GM23338 (cell line): ENCODE data around the gene TIMM10B. TPM values are rescaled to one million over a fixed set of nuclear protein-coding genes. Genes with fewer than 3 reads are reported as not detected.

ENCODE experiments used
- ATAC-seq: fragments of 200-7000 bp; cut with Tn5 transposase; 3 replicates; pipeline ENCODE4 v1.9.1; 2020
- DNase-seq: peaks from one replicate; pipeline ENCODE4 v3.0.0-alpha.2; 2015; ENCODE audit warnings: low spot score
- H2AFZ ChIP-seq: fragments of 200-600 bp; sonication (generic); 2 replicates; pipeline ENCODE4 v1.8.0; 2016; ENCODE audit warnings: antibody characterized with exemption, mild to moderate bottlenecking, moderate library complexity
- H3F3A ChIP-seq: fragments of 200-600 bp; sonication (generic); replicated peaks from 2 replicates; pipeline ENCODE4 v1.8.0; 2017; ENCODE audit warnings: antibody characterized with exemption, mixed run types, low read depth
- H3K27ac ChIP-seq: fragments of 200-600 bp; sonication (generic); 2 replicates; pipeline ENCODE4 v1.6.1; 2016; ENCODE audit warnings: low read depth
- H3K27me3 ChIP-seq: fragments of 200-600 bp; sonication (generic); 2 replicates; pipeline ENCODE4 v1.8.0; 2016; ENCODE audit warnings: mild to moderate bottlenecking, mixed run types, moderate library complexity; ENCODE audit not compliant: insufficient read depth
- H3K36me3 ChIP-seq: fragments of 200-600 bp; sonication (generic); 2 replicates; pipeline ENCODE4 v1.8.0; 2016; ENCODE audit warnings: mild to moderate bottlenecking; ENCODE audit not compliant: insufficient read depth
- H3K4me1 ChIP-seq: fragments of 200-600 bp; sonication (generic); 2 replicates; pipeline ENCODE4 v1.8.0; 2016; ENCODE audit warnings: mild to moderate bottlenecking, moderate library complexity; ENCODE audit not compliant: insufficient read depth
- H3K4me2 ChIP-seq: fragments of 200-600 bp; sonication (generic); 2 replicates; pipeline ENCODE4 v1.7.1; 2017; ENCODE audit warnings: mixed run types
- H3K4me3 ChIP-seq: fragments of 200-600 bp; sonication (generic); 2 replicates; pipeline ENCODE4 v1.6.1; 2016; ENCODE audit warnings: mixed run types
- H3K79me2 ChIP-seq: fragments of 200-600 bp; sonication (generic); replicated peaks from 2 replicates; pipeline ENCODE4 v1.8.0; 2017; ENCODE audit warnings: mild to moderate bottlenecking; ENCODE audit not compliant: insufficient read depth
- H3K9me2 ChIP-seq: fragments of 200-600 bp; sonication (generic); 2 replicates; pipeline ENCODE4 v1.8.0; 2017; ENCODE audit not compliant: insufficient read depth
- H4K20me1 ChIP-seq: fragments of 200-600 bp; sonication (generic); replicated peaks from 2 replicates; pipeline ENCODE4 v1.8.0; 2017; ENCODE audit warnings: mild to moderate bottlenecking; ENCODE audit not compliant: insufficient read depth
- H3K27ac Mint-ChIP-seq: 2 replicates; pipeline ENCODE4 v1.8.0; 2020; ENCODE audit warnings: inconsistent platforms, mild to moderate bottlenecking, moderate library complexity, mixed read lengths
- H3K27me3 Mint-ChIP-seq: 3 replicates; pipeline ENCODE4 v1.8.0; 2022; ENCODE audit warnings: low read depth, mild to moderate bottlenecking, moderate library complexity, mixed read lengths, inconsistent platforms; ENCODE audit not compliant: insufficient read depth, poor library complexity
- H3K36me3 Mint-ChIP-seq: 3 replicates; pipeline ENCODE4 v1.8.0; 2021; ENCODE audit warnings: low read depth, mild to moderate bottlenecking, inconsistent platforms, moderate library complexity, mixed read lengths
- H3K4me1 Mint-ChIP-seq: 3 replicates; pipeline ENCODE4 v1.8.0; 2020; ENCODE audit warnings: mild to moderate bottlenecking, inconsistent platforms, mixed read lengths
- H3K4me3 Mint-ChIP-seq: 3 replicates; pipeline ENCODE4 v1.8.0; 2021; ENCODE audit warnings: moderate library complexity, mild to moderate bottlenecking, inconsistent platforms, mixed read lengths
- H3K9me3 Mint-ChIP-seq: 3 replicates; pipeline ENCODE4 v1.8.0; 2020; ENCODE audit warnings: moderate library complexity, mild to moderate bottlenecking, inconsistent platforms, mixed read lengths
- EZH2 ChIP-seq: fragments of 200-600 bp; sonication (generic); IDR thresholded peaks from one replicate; pipeline ENCODE4 v1.8.0; 2017; ENCODE audit warnings: antibody characterized with exemption, mild to moderate bottlenecking, low read depth; ENCODE audit not compliant: unreplicated experiment
- EZH2phosphoT487 ChIP-seq: fragments of 200-600 bp; sonication (generic); IDR thresholded peaks from one replicate; pipeline ENCODE4 v1.8.1; 2018; ENCODE audit warnings: antibody characterized with exemption; ENCODE audit not compliant: unreplicated experiment
- JUNB ChIP-seq: IDR thresholded peaks from one replicate; pipeline ENCODE4 v1.6.1; 2016; ENCODE audit warnings: antibody characterized with exemption; ENCODE audit not compliant: unreplicated experiment
- NANOG ChIP-seq: IDR thresholded peaks from 2 replicates; pipeline ENCODE4 v1.6.1; 2016; ENCODE audit warnings: antibody characterized with exemption, borderline replicate concordance
- POLR2AphosphoS5 ChIP-seq: IDR thresholded peaks from 2 replicates; pipeline ENCODE4 v1.6.1; 2016; ENCODE audit warnings: antibody characterized with exemption, low read depth
- STAT1 ChIP-seq: IDR thresholded peaks from one replicate; pipeline ENCODE4 v1.6.1; 2016; ENCODE audit warnings: antibody characterized with exemption; ENCODE audit not compliant: unreplicated experiment
- ZNF114 ChIP-seq: fragments of 250-450 bp; sonication (Bioruptor Pico); IDR thresholded peaks from 2 replicates; pipeline ENCODE4 v1.5.0; 2020; ENCODE audit warnings: mild to moderate bottlenecking, moderate library complexity
- ZNF331 ChIP-seq: fragments of 250-450 bp; sonication (Bioruptor Pico); IDR thresholded peaks from 2 replicates; pipeline ENCODE4 v1.5.0; 2020; ENCODE audit warnings: low read depth, mild to moderate bottlenecking, moderate library complexity
- polyA plus RNA-seq: library from polyadenylated mRNA; unstranded; fragments of >200 nt; fragmentation: Nextera tagmentation; extraction: Ambion mirVana; gene quantifications from 2 replicates; pipeline ENCODE4 v1.2.1, GENCODE V29; 2016
- total RNA-seq: library from RNA; depleted of rRNA; stranded (reverse); fragments of >200 nt; shearing (Covaris generic); gene quantifications from 2 replicates; pipeline ENCODE4 v1.2.3, GENCODE V29; 2014
- TF ChIP-seq, protein P1 (sequence below), 2 experiments: fragments of 200-600 bp in 1 of 2; sonication (generic) in 1 of 2; conservative IDR thresholded peaks; 2 replicates each; pipeline versions ENCODE4 v1.5.1 to v1.6.1; 2016 to 2017; ENCODE audit warnings: antibody characterized with exemption in 2 of 2, low read depth in 2 of 2, mild to moderate bottlenecking in 2 of 2, moderate library complexity in 1 of 2
- TF ChIP-seq, protein P2 (sequence below): IDR thresholded peaks from one replicate; pipeline ENCODE4 v1.6.1; 2018; ENCODE audit warnings: antibody characterized with exemption; ENCODE audit not compliant: unreplicated experiment
- TF ChIP-seq, protein P3 (sequence below): fragments of 250-450 bp; sonication (Bioruptor Pico); IDR thresholded peaks from 2 replicates; pipeline ENCODE4 v1.5.0; 2020; ENCODE audit warnings: mild to moderate bottlenecking, moderate library complexity
- TF ChIP-seq, protein P4 (sequence below): IDR thresholded peaks from 2 replicates; pipeline ENCODE4 v1.6.1; 2016; ENCODE audit warnings: antibody characterized with exemption

The TIMM10B gene
- total and polyA plus RNA-seq, 2 experiments from 2014 or later = 30.8 to 54.2 TPM

DNA sequence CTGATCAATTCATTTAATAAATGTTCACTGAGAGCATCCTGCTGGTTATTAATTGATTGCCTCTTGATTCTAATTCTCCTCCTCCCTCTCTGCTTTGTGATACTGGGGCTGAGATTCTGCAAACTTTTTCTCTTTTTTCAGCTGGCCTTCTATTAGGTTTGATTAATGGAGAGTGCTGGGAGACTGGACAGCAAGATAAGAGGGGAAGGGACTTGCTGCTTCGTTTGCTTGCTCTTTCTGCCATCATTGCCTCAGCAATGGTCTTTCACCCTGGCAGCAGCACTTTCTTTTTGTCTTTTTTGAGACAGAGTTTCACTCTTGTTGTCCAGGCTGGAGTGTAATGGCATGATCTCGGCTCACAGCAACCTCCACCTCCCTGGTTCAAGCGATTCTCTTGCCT, 22.9 kb downstream of the TIMM10B start:
- Histone ChIP-seq H3K27me3 (no peaks in the 10 kb centered on the region), H3K36me3 (no peaks in the 10 kb centered on the region; the same call in 1 of the 2 replicates), H3K4me1 (no peaks in the 10 kb centered on the region), H2AFZ (no peak overlapping the region), H3K9me2 (no peaks in the 10 kb centered on the region), H3K79me2 (no peaks in the 10 kb centered on the region), H4K20me1 (no peaks in the 10 kb centered on the region), H3K27ac (no peak overlapping the region), H3K4me3 (no peak overlapping the region), H3K4me2 (no peak overlapping the region), H3F3A (no peaks in the 10 kb centered on the region)
- H3K27ac Mint-ChIP-seq = no peak overlapping the region
- TF ChIP-seq NANOG = no peak
- TF ChIP-seq ZNF331 = no peak
- TF ChIP-seq, protein P1, sequence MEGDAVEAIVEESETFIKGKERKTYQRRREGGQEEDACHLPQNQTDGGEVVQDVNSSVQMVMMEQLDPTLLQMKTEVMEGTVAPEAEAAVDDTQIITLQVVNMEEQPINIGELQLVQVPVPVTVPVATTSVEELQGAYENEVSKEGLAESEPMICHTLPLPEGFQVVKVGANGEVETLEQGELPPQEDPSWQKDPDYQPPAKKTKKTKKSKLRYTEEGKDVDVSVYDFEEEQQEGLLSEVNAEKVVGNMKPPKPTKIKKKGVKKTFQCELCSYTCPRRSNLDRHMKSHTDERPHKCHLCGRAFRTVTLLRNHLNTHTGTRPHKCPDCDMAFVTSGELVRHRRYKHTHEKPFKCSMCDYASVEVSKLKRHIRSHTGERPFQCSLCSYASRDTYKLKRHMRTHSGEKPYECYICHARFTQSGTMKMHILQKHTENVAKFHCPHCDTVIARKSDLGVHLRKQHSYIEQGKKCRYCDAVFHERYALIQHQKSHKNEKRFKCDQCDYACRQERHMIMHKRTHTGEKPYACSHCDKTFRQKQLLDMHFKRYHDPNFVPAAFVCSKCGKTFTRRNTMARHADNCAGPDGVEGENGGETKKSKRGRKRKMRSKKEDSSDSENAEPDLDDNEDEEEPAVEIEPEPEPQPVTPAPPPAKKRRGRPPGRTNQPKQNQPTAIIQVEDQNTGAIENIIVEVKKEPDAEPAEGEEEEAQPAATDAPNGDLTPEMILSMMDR (conservative IDR thresholded peaks at IDR 0.05; ENCODE audit: low read depth in 2 of 2) = no peak
- TF ChIP-seq, protein P2, sequence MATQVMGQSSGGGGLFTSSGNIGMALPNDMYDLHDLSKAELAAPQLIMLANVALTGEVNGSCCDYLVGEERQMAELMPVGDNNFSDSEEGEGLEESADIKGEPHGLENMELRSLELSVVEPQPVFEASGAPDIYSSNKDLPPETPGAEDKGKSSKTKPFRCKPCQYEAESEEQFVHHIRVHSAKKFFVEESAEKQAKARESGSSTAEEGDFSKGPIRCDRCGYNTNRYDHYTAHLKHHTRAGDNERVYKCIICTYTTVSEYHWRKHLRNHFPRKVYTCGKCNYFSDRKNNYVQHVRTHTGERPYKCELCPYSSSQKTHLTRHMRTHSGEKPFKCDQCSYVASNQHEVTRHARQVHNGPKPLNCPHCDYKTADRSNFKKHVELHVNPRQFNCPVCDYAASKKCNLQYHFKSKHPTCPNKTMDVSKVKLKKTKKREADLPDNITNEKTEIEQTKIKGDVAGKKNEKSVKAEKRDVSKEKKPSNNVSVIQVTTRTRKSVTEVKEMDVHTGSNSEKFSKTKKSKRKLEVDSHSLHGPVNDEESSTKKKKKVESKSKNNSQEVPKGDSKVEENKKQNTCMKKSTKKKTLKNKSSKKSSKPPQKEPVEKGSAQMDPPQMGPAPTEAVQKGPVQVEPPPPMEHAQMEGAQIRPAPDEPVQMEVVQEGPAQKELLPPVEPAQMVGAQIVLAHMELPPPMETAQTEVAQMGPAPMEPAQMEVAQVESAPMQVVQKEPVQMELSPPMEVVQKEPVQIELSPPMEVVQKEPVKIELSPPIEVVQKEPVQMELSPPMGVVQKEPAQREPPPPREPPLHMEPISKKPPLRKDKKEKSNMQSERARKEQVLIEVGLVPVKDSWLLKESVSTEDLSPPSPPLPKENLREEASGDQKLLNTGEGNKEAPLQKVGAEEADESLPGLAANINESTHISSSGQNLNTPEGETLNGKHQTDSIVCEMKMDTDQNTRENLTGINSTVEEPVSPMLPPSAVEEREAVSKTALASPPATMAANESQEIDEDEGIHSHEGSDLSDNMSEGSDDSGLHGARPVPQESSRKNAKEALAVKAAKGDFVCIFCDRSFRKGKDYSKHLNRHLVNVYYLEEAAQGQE = no peak
- TF ChIP-seq EZH2phosphoT487 = no peak
- TF ChIP-seq JUNB = no peak
- no peak for TF ChIP-seq STAT1
- no peak for TF ChIP-seq EZH2
- TF ChIP-seq, protein P3, sequence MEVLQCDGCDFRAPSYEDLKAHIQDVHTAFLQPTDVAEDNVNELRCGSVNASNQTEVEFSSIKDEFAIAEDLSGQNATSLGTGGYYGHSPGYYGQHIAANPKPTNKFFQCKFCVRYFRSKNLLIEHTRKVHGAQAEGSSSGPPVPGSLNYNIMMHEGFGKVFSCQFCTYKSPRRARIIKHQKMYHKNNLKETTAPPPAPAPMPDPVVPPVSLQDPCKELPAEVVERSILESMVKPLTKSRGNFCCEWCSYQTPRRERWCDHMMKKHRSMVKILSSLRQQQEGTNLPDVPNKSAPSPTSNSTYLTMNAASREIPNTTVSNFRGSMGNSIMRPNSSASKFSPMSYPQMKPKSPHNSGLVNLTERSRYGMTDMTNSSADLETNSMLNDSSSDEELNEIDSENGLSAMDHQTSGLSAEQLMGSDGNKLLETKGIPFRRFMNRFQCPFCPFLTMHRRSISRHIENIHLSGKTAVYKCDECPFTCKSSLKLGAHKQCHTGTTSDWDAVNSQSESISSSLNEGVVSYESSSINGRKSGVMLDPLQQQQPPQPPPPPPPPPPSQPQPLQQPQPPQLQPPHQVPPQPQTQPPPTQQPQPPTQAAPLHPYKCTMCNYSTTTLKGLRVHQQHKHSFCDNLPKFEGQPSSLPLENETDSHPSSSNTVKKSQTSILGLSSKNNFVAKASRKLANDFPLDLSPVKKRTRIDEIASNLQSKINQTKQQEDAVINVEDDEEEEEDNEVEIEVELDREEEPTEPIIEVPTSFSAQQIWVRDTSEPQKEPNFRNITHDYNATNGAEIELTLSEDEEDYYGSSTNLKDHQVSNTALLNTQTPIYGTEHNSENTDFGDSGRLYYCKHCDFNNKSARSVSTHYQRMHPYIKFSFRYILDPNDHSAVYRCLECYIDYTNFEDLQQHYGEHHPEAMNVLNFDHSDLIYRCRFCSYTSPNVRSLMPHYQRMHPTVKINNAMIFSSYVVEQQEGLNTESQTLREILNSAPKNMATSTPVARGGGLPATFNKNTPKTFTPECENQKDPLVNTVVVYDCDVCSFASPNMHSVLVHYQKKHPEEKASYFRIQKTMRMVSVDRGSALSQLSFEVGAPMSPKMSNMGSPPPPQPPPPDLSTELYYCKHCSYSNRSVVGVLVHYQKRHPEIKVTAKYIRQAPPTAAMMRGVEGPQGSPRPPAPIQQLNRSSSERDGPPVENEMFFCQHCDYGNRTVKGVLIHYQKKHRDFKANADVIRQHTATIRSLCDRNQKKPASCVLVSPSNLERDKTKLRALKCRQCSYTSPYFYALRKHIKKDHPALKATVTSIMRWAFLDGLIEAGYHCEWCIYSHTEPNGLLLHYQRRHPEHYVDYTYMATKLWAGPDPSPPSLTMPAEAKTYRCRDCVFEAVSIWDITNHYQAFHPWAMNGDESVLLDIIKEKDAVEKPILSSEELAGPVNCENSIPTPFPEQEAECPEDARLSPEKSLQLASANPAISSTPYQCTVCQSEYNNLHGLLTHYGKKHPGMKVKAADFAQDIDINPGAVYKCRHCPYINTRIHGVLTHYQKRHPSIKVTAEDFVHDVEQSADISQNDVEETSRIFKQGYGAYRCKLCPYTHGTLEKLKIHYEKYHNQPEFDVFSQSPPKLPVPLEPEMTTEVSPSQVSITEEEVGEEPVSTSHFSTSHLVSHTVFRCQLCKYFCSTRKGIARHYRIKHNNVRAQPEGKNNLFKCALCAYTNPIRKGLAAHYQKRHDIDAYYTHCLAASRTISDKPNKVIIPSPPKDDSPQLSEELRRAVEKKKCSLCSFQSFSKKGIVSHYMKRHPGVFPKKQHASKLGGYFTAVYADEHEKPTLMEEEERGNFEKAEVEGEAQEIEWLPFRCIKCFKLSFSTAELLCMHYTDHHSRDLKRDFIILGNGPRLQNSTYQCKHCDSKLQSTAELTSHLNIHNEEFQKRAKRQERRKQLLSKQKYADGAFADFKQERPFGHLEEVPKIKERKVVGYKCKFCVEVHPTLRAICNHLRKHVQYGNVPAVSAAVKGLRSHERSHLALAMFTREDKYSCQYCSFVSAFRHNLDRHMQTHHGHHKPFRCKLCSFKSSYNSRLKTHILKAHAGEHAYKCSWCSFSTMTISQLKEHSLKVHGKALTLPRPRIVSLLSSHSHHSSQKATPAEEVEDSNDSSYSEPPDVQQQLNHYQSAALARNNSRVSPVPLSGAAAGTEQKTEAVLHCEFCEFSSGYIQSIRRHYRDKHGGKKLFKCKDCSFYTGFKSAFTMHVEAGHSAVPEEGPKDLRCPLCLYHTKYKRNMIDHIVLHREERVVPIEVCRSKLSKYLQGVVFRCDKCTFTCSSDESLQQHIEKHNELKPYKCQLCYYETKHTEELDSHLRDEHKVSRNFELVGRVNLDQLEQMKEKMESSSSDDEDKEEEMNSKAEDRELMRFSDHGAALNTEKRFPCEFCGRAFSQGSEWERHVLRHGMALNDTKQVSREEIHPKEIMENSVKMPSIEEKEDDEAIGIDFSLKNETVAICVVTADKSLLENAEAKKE (CRISPR knock-in tag) = no peak
- no peak for TF ChIP-seq POLR2AphosphoS5
- TF ChIP-seq ZNF114 (CRISPR knock-in tag) = no peak
- TF ChIP-seq, protein P4, sequence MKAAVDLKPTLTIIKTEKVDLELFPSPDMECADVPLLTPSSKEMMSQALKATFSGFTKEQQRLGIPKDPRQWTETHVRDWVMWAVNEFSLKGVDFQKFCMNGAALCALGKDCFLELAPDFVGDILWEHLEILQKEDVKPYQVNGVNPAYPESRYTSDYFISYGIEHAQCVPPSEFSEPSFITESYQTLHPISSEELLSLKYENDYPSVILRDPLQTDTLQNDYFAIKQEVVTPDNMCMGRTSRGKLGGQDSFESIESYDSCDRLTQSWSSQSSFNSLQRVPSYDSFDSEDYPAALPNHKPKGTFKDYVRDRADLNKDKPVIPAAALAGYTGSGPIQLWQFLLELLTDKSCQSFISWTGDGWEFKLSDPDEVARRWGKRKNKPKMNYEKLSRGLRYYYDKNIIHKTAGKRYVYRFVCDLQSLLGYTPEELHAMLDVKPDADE = no peak
- ATAC-seq = no peak
- peaks cover 2% of the 10 kb centered on the region for H3K27me3 Mint-ChIP-seq
- no peaks in the 10 kb centered on the region for H3K9me3 Mint-ChIP-seq
- DNase-seq = no peak
- H3K4me1 Mint-ChIP-seq = no peaks in the 10 kb centered on the region; the same call in 2 of the 3 replicates
- H3K36me3 Mint-ChIP-seq = no peaks in the 10 kb centered on the region; the same call in 2 of the 3 replicates
- no peak overlapping the region for H3K4me3 Mint-ChIP-seq
